HL-60 (cell line): Measurements from ENCODE around the gene USP40.

ENCODE experiments used
- DNase-seq, 2 experiments: peaks; one replicate each; pipeline ENCODE4 v3.0.0-alpha.2; 2010 to 2020; ENCODE audit warnings: low read depth in 1 of 2, low spot score in 1 of 2
- H3K27ac ChIP-seq: fragments of 250-450 bp; sonication (Bioruptor Pico); replicated peaks from 2 replicates; pipeline ENCODE4 v1.5.1; 2020; ENCODE audit warnings: mild to moderate bottlenecking, moderate library complexity
- H3K27me3 ChIP-seq: fragments of 250-450 bp; sonication (Bioruptor Pico); 2 replicates; pipeline ENCODE4 v1.5.1; 2021; ENCODE audit warnings: mild to moderate bottlenecking, moderate library complexity; ENCODE audit not compliant: insufficient read depth, poor library complexity, severe bottlenecking
- H3K4me3 ChIP-seq: replicated peaks from 2 replicates; pipeline ENCODE4 v1.5.1; 2011; ENCODE audit warnings: mild to moderate bottlenecking, control low read depth, low read length; ENCODE audit not compliant: insufficient read depth
- GABPA ChIP-seq: IDR thresholded peaks from 2 replicates; pipeline ENCODE4 v1.6.1; 2012; ENCODE audit warnings: low read depth
- POLR2AphosphoS5 ChIP-seq: IDR thresholded peaks from 2 replicates; pipeline ENCODE4 v1.6.1; 2012; ENCODE audit warnings: low read depth
- SPI1 ChIP-seq: IDR thresholded peaks from 2 replicates; pipeline ENCODE4 v1.6.1; 2012; ENCODE audit warnings: low read depth, mild to moderate bottlenecking, borderline replicate concordance
- TF ChIP-seq, protein P1 (sequence below): IDR thresholded peaks from one replicate; pipeline ENCODE4 v1.5.1; 2011; ENCODE audit warnings: low read length, control low read depth, inconsistent platforms; ENCODE audit not compliant: insufficient read depth
- TF ChIP-seq, protein P2 (sequence below): IDR thresholded peaks from 2 replicates; pipeline ENCODE4 v1.6.1; 2012; ENCODE audit warnings: low read depth; ENCODE audit not compliant: insufficient replicate concordance

USP40 gene

DNA sequence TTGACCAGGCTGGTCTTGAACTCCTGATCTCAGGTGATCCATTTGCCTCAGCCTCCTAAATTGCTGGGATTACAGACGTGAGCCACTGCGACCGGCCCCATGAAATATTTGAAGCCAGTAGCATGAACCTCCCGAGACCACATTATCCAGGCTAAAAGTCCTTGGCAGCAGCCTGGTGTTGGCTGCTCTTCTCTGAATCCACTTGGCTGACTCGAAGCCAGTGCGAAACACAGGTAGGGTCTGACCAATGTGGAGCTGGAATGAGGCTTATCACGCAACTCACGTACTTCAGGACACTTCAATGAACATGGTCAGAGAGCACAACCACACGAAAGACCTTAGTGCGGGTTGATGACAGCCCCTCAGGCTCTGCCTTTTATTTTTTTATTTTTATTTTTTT, 38.4 kb downstream of the USP40 start:
- Histone ChIP-seq H3K27me3 (no peaks in the 10 kb centered on the region), H3K27ac (no peak overlapping the region), H3K4me3 (no peak overlapping the region)
- TF ChIP-seq, protein P1, sequence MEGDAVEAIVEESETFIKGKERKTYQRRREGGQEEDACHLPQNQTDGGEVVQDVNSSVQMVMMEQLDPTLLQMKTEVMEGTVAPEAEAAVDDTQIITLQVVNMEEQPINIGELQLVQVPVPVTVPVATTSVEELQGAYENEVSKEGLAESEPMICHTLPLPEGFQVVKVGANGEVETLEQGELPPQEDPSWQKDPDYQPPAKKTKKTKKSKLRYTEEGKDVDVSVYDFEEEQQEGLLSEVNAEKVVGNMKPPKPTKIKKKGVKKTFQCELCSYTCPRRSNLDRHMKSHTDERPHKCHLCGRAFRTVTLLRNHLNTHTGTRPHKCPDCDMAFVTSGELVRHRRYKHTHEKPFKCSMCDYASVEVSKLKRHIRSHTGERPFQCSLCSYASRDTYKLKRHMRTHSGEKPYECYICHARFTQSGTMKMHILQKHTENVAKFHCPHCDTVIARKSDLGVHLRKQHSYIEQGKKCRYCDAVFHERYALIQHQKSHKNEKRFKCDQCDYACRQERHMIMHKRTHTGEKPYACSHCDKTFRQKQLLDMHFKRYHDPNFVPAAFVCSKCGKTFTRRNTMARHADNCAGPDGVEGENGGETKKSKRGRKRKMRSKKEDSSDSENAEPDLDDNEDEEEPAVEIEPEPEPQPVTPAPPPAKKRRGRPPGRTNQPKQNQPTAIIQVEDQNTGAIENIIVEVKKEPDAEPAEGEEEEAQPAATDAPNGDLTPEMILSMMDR = no peak
- TF ChIP-seq POLR2AphosphoS5 (no peak), SPI1 (no peak), GABPA (no peak)
- TF ChIP-seq, protein P2, sequence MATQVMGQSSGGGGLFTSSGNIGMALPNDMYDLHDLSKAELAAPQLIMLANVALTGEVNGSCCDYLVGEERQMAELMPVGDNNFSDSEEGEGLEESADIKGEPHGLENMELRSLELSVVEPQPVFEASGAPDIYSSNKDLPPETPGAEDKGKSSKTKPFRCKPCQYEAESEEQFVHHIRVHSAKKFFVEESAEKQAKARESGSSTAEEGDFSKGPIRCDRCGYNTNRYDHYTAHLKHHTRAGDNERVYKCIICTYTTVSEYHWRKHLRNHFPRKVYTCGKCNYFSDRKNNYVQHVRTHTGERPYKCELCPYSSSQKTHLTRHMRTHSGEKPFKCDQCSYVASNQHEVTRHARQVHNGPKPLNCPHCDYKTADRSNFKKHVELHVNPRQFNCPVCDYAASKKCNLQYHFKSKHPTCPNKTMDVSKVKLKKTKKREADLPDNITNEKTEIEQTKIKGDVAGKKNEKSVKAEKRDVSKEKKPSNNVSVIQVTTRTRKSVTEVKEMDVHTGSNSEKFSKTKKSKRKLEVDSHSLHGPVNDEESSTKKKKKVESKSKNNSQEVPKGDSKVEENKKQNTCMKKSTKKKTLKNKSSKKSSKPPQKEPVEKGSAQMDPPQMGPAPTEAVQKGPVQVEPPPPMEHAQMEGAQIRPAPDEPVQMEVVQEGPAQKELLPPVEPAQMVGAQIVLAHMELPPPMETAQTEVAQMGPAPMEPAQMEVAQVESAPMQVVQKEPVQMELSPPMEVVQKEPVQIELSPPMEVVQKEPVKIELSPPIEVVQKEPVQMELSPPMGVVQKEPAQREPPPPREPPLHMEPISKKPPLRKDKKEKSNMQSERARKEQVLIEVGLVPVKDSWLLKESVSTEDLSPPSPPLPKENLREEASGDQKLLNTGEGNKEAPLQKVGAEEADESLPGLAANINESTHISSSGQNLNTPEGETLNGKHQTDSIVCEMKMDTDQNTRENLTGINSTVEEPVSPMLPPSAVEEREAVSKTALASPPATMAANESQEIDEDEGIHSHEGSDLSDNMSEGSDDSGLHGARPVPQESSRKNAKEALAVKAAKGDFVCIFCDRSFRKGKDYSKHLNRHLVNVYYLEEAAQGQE = no peak
- no peak for DNase-seq

DNA sequence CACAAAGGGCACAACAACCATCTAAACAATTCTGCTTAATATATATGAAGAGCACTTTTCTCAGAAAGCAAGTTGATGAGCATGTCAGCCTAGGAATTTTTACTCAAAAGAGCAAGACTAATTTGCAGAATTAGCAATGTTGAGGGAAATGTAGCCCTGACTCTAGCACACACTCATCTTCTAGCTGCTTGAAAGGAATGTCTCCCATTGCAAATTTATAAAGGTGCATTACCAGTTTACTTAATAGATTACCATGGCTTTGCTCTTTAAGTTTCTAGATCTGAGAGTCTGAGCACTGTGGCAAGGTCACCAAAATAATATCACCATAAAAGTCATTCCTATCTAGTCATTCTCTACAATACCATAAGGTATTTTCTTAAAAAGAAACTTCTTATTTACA, 40.8 kb downstream of the USP40 start:
- Histone ChIP-seq H3K27me3 (no peaks in the 10 kb centered on the region), H3K4me3 (no peak overlapping the region), H3K27ac (no peak overlapping the region)
- no peak for DNase-seq
- TF ChIP-seq GABPA (no peak), POLR2AphosphoS5 (no peak), SPI1 (no peak)
- TF ChIP-seq, protein P2 = no peak
- TF ChIP-seq, protein P1 = no peak

DNA sequence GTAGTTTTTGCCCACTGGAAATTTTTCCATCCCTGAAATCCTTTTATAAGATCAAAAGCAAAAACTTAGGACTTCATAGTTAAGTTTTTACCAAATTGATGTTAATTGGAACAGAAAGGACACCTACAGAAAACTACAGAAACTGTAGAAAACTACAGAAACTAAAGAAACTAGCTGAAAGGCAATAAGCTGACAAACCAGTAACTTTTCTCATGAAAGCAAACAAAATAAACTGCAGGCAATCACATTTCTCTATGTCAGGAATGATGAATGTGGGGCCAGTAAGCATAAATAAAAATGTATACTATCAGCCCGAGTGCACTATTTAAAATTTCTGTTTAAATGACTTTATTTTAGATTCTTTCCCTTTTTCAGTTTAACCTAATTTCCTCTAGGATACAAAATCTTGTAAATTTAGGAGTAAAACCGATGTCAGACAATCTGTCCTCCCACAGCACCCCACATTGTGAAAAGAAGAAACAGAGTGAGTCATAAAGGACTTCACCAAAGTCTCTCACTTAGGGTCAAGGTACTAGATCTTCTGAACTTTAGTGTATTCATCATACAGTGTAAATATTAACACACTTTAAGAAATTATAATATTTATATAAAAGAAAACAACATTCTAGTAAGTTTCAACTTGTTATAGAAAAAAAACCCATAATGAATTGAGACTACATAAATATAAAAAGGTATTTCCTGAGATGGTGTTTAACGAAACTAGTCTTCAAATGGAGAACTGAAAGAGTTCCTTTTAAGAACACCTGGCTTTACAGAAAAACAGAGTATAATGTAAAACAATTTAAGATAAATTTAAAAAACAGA, 46.6 kb downstream of the USP40 start:
- DNase-seq = no peak
- TF ChIP-seq GABPA = no peak
- TF ChIP-seq, protein P1 = no peak
- TF ChIP-seq SPI1 = no peak
- TF ChIP-seq POLR2AphosphoS5 = no peak
- no peak overlapping the region for H3K27ac ChIP-seq

More for the DNA sequence above, 46.6 kb downstream of the USP40 start:
- Histone ChIP-seq H3K27me3 (no peaks in the 10 kb centered on the region), H3K4me3 (no peak overlapping the region)
